Skin of body (tissue), 2 donors: ENCODE measurements around the gene CES4A. TPM values are rescaled to one million over a fixed set of nuclear protein-coding genes. Genes with fewer than 3 reads are reported as not detected.
"Not testable (repeated sequence)": the region's sequence is repeated elsewhere in the genome, so short reads cannot be mapped to it uniquely, and the experiment has no call there.

Experiments used
- DNase-seq: peaks from one replicate; lab custom pipeline; 2025; lab: John Stamatoyannopoulos, UW
- total RNA-seq: library from RNA; depleted of rRNA; stranded (reverse); fragments of >200 nt; gene quantifications from one replicate; pipeline ENCODE4 v1.2.3, GENCODE V29; 2014

Gene CES4A
- total RNA-seq, 1 donor from 2014 or later = 7.9 TPM

DNA sequence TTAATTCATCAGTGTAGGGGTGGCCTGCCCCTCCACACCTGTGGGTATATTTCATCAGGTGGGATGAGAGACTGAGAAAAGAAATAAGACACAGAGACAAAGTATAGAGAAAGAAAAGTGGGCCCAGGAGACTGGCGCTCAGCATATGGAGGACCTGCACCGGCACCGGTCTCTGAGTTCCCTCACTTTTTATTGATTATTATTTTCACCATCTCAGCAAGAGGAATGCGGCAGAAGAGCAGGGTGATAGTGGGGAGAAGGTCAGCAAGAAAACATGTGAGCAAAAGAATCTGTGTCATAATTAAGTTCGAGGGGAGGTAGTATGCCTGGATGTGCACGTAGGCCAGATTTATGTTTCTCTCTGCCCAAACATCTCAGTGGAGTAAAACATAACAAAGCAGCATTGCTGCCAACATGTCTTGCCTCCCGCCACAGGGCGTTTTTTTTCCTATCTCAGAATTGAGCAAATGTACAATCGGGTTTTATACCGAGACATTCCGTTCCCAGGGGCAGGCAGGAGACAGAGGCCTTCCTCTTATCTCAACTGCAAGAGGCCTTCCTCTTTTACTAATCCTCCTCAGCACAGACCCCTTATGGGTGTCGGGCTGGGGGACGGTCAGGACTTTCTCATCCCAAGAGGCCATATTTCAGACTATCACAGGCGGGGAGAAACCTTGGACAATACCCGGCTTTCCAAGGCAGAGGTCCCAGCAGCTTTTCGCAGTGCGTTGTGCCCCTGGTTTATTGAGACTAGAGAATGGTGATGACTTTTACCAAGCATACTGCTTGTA, 32.8 kb upstream of the CES4A start:
- not testable (repeated sequence) for DNase-seq

DNA sequence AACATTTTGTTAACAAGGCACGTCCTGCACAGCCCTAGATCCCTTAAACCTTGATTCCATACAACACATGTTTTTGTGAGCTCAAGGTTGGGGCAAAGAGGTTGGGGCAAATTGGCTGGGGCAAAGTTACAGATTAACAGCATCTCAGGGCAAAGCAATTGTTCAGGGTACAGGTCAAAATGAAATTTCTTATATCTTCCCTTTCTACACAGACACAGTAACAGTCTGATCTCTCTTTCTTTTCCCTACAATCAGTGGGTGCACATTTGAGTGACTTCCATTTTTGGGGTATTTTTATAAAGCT, 32.3 kb upstream of the CES4A start:
- DNase-seq = not testable (repeated sequence)

DNA sequence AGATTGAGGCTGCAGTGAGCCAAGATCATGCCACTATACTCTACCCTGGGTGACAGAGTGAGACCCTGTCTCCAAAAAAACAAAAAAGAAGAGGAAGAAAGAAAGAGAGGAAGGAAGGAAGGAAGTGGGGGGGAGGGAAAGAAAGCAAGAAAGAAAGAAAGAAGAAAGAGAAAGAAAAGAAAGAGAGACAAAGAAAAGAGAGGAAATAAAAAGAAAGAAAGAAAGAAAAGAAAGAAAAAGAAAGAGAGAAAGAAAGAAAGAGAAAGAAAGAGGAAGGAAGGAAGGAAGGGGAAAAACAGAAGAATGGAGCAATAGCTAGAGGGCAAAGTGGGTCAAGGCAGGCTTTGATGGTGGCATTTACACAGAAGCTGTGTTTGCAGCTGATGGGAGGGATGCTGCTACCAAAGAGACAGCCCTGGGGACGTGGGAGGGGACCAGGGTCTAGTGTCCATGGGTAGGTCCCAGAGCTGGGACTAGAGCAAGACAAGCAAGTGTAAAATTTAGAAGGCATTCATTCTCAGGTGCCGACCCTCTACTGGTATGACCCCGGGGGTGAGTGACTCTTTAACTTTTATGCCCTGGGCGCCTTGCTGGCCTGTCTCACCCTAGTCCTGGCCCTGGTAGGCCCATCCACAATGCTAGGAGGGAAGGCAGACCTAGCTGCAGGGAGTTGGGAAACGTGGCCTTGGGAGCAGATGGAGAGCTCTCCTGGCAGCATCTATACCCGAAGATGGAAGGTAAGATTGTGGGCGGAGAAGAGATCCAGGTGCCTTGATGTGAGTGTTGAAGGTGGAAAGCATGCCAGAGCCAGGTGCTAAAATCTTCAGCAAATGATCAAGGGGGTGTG, 29.3 kb upstream of the CES4A start:
- DNase-seq = no peak

DNA sequence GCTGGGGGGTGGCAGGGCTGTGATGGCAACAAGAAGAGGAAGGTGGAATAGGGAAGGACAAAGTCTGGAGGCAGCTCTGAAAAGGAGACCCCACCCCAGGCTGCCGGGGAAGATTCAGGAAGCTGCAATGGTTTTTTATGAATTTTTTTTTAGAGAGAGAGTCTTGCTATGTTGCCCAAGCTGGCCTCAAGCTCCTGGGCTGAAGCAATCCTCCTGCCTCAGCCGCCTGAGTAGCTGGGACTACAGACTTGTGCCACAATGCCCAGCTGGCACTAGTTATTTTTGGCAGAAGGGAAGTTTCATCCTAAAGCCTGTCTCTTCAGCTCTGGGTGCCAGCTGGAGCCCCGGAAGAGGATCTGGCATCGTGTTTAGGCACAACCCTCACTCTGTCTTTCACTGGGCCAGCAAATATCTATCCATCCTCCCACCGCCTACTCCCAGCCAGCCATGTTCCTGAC, 28.7 kb upstream of the CES4A start:
- no peak for DNase-seq

DNA sequence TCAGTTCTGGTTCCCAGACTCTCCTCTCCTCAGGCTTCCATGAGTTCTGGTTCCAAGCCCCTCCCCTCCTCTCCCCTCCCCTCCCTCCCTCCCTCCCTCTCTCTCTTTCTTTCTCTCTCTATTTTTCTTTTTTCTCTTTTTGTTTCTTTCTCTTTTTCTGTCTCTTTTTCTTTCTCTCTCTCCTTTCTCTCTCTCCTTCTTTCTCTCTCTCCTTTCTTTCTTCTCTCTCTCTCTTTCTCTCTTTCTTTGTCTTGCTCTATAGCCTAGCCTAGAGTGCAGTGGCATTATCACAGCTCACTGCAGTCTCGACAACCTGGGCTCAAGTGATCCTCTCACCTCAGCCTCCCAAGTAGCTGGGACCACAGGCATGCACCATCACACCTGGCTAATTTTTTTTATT, 28.1 kb upstream of the CES4A start:
- no peak for DNase-seq

DNA sequence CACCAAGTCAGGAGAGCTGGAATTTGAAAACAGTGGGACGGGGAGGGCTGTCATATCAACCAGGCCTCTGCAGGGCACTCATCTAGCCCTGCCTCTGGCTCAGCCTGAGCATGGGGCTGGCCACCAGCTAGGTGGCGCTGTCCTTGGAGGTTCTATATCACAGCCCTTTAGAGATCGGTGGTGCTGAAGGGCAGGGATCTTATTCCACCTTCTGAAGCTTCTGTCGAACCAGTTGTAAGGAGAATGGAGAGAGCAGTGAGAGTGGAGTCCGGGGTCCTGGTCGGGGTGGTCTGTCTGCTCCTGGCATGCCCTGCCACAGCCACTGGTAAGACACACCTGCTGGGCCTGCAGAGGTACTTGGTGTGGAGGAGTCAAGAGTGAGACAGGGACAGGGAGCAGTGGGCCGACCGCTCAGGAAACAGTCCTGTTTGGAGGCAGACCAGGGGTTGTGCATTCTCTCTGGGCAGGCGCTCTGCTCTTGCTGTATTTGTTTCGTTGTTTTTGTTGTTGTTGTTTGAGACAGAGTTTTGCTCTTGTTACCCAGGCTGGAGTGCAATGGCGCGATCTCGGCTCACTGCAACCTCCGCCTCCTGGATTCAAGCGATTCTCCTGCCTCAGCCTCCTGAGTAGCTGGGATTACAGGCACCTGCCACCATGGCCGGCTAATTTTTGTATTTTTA, 27.2 kb upstream of the CES4A start, which contains the start of gene CES3:
TSS of gene CES3 (plus strand) at position 202 of the 680 bp plus-strand sequence. CDS start at position 244, 42 bp downstream.
- no peak for DNase-seq

DNA sequence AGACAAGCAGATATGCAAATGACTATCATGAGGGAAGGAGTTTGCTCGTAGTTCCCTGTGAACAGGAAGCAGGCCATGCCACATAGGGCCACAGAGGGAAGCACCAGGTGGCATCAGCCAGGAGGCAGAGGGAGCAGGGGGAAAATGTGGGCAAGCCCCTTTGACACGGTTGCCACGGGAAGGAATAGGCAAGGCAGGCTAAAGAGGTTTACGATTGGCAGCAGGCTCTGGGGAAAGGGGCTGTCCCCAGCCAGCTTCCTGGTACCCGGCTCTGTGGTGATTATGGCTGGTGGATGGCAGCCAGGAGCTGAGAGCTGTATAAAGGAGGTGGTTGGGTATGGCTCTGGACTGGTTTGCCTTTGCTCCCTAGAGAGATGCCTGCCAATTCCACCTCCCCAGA, 26.5 kb upstream of the CES4A start:
- no peak for DNase-seq

DNA sequence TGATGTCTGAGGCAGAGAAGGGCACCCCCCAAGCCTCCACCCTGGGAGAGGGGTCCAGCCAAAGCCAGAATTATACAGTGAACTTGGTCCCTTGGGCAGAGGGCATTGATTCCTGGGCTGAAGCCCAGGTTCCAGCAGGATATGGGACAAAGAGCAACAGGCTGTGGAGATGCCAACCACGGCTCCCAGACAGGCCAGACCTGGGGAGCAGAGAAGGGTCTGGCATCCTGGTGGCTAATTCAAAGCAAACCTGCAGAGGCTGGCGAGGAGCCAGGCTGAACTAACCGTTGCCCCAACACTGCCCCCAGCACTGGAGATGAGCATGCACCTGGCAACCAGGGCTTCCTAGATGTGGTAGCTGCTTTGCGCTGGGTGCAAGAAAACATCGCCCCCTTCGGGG, 24.3 kb upstream of the CES4A start:
- DNase-seq = no peak

DNA sequence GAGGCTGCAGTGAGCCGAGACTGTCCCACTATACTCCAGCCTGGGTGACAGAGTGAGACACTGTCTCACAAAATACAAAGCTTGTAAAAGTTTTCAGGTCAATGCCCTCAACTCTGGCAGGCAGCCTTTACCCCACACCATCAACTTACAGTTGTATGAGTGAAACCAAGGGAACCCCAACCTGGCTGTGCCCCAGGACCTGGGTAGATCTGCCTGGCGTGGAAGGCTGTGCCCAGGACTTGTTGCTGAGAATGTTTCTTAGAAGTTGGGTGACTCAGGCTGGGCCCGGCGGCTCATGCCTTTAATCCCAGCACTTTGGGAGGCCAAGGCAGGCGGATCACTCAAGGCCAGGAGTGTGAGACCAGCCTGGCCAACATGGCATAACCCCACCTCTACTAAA, 19.5 kb upstream of the CES4A start:
- no peak for DNase-seq

DNA sequence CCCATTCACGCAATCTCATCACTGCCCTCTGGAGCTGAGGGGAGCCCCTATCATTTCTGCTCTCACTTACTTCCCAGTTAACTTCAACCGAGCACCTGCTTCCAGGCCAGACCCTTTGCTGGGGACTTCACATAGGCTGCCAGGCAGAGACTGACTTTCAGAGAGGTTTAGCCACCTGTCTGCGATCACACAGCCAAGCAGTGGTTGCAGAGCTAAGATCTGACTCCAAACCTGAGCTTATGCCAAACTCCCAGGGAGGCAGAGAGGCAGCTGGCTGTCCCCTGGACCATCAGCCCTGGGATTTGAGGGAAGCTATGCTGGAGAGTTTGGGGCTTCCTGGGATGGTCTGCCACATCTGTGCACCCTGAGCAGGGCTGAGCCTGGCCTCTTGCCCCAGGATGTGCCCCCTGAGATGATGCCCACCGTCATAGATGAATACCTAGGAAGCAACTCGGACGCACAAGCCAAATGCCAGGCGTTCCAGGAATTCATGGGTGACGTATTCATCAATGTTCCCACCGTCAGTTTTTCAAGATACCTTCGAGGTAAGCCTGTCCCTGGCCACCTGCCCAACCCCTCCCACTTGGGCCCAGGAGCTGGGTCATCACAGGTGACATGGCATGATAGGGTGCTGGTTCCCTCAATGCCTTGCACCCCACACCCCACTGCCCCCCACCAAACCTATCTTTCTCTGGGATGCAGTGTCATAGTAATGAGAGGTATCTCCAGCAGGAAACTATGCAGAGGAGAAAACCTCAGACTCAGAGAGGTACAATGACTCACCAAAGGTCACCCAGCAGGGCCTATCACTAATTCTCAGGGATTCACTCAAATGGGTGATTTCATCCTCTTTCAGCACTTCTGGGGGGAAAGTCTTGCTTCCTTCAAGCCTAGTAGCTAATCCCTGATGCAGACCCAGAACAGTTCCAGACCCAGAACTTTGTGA, 17.3 kb upstream of the CES4A start:
- DNase-seq = no peak

DNA sequence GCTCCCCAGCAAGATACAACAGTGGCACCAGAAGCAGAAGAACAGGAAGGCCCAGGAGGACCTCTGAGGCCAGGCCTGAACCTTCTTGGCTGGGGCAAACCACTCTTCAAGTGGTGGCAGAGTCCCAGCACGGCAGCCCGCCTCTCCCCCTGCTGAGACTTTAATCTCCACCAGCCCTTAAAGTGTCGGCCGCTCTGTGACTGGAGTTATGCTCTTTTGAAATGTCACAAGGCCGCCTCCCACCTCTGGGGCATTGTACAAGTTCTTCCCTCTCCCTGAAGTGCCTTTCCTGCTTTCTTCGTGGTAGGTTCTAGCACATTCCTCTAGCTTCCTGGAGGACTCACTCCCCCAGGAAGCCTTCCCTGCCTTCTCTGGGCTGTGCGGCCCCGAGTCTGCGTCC, 15.4 kb upstream of the CES4A start:
- DNase-seq = no peak

DNA sequence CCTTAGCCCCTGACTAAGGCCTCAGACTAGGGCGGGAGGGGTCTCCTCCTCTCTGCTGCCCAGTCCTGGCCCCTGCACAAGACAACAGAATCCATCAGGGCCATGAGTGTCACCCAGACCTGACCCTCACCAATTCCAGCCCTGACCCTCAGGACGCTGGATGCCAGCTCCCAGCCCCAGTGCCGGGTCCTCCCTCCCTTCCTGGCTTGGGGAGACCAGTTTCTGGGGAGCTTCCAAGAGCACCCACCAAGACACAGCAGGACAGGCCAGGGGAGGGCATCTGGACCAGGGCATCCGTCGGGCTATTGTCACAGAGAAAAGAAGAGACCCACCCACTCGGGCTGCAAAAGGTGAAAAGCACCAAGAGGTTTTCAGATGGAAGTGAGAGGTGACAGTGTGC, 14.7 kb upstream of the CES4A start:
- DNase-seq = no peak

DNA sequence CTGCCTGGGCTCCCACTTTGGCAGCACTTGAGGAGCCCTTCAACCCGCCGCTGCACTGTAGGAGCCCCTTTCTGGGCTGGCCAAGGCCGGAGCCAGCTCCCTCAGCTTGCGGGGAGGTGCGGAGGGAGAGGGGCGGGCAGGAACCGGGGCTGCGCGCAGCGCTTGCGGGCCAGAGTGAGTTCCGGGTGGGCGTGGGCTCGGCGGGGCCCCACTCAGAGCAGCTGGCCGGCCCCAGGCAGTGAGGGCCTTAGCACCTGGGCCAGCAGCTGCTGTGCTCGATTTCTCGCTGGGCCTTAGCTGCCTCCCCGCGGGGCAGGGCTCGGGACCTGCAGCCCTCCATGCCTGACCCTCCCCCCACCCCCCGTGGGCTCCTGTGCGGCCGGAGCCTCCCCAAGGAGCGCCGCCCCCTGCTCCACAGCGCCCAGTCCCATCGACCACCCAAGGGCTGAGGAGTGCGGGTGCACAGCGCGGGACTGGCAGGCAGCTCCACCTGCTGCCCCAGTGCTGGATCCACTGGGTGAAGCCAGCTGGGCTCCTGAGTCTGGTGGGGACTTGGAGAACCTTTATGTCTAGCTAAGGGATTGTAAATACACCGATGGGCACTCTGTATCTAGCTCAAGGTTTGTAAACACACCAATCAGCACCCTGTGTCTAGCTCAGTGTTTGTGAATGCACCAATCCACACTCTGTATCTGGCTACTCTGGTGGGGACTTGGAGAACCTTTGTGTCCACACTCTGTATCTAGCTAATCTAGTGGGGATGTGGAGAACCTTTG, 14.0 kb upstream of the CES4A start:
- DNase-seq = not testable (repeated sequence)

DNA sequence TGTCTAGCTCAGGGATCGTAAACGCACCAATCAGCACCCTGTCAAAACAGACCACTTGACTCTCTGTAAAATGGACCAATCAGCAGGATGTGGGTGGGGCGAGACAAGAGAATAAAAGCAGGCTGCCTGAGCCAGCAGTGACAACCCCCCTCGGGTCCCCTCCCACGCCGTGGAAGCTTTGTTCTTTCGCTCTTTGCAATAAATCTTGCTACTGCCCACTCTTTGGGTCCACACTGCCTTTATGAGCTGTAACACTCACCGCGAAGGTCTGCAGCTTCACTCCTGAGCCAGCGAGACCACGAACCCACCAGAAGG, 13.5 kb upstream of the CES4A start:
- DNase-seq = not testable (repeated sequence)

DNA sequence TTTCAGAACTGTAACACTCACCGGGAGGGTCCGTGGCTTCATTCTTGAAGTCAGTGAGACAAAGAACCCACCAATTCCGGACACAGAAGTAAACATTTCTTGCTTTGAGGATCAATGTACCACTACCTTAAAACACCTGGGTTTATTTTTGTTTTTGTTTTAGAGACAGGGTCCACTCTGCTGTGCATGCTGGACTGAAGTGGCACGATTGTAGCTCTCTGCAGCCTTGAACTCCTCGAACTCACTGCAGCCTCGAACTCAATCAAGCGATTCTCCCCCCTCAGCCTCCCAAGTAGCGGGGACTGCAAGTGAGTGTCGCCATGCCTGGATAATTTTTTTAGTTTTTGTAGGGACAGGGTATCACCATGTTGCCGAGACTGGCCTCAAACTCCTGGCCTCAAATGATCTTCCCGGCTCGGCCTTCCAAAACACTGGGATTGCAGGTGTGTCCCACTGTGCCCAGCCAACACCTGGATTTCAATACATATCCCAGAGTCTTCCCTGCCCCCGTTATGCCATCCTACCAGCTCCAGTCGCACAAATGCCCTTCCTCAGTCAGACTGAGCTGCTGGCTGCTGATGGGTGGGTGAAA, 13.0 kb upstream of the CES4A start:
- no peak for DNase-seq

DNA sequence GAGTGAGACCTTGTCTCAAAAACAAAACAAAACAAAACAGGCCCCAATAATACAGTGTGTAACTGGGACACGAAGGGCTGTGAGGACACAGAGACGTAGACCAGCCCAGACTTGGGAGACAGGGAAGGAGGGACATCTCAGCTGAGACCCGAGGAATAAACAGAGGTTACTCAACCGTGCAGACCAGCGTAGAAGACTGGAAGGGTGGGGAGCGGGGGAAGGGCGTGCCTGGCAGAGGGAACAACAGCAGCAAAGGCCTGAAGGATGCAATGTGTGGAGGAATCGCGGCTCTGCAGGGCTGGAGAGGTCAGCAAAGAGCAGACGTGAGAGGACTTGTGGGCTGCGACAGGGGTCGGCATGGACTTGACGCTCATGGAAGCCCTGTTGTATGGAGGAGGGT, 11.6 kb upstream of the CES4A start:
- no peak for DNase-seq

DNA sequence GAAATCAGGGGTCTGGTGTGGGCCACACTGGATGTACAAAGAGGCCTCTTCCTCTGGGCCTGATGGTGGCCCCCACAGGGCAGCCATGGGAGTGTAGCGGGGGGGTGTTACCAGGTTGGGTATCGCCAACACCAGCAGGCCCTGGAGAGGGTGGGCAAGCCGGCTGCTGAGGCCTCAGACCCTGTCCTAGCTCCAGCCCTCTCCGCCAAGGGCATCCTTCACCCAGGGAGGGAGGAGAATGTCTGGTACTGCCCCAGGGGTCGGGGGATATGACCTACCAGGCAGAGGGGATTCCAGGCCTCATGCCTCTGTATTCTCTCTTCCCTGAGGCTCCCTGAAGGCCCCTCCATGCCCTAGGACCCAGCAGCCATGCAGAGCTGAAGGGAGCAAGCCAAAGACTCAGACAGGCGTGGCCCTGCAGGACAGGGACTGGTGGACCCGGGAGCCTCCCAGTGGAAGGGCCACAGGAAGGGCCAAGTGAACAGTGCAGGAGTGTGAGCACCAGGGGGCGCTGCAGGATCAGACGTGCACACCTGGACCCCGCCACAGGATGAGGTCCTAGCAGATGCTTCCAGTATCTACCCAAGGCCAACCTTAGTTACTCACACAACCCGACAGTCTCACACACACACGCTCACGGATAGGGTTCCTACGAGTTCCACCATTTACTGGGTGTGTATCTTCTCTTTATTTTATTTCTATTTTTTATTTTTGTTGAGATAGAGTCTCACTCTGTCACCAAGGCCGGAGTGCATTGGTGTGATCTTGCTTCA, 10.9 kb upstream of the CES4A start:
- DNase-seq = peak; percentile 70

DNA sequence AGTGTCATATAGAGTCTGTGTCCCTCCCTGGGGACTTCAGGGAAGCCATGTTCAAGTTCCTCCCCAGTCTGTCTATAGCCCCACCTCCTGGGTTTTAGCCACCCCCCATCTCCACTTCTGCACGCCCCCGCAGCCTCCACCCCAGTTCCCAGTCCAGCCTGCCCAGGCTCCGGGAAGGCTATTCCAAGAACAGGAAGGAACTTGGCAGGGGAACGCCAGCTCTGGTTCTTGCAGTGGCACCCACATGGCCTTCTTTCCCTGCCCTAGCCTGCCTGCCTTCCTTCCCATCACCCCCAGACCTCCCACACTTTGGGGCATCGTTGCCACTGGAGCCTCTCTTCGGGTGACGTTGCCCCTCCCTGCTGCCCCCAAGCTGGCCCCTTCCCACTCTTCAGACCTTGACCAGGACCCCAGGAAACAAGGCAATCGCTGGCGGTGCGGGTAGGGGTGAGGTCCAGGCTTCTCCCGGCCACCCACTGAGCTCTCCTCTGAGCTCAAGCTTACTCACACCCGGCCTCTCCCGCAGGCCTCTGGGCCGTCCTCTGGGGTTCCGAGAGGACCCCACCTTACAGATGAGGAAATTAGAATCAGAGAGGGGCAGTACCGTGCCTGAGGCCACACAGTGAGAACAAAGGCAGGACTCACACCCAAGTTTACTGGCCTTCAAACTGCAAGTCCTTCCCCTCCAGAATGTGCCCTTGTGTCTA, 9.2 kb upstream of the CES4A start:
- no peak for DNase-seq

DNA sequence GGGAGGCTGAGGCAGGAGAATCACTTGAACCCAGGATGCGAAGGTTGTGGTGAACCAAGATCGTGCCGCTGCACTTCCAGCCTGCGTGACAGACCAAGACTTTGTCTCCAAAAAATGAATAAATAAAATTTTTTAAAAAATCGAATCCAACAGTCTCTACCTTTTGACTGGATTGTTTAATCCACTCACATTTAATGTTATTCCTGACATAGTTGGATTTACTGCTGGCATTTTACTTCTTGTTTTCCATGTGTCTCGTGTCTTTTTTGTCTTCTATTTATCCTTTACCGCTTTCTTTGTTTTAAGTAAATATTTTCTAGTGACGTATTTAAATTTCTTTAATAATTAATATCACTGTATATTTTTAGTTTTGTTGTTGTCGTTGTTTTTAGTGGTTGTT, 5.4 kb upstream of the CES4A start:
- DNase-seq = no peak
